ENCODE measurements around the gene DPYD. TPM values are rescaled to one million over a fixed set of nuclear protein-coding genes. Genes with fewer than 3 reads are reported as not detected.

Gene DPYD
- total and polyA plus RNA-seq, 10 of the 15 experiments (the other 5 are each of a cell fraction or from before 2014, with no cell fraction given): 5.7 to 23.8 (median 10.2) TPM

- ChIA-PET CTCF (interaction anchor here (0.9 kb wide), 1 partner anchor 9 kb away, joined by 3 read pairs; no protein-coding TSS in a partner anchor), POLR2A (no interaction called here), RAD21 (ENCODE audit: unreplicated experiment) (interaction anchor here (1.4 kb wide), 1 partner anchor 13 kb away, joined by 3 read pairs; no protein-coding TSS in a partner anchor), SMC1A (ENCODE audit: uncharacterized antibody, unreplicated experiment) (no interaction called here)
- no peak for TF ChIP-seq SIN3A (IDR thresholded peaks at IDR 0.05; ENCODE audit: low read depth, low read length)
- TF ChIP-seq IKZF2 (IDR thresholded peaks at IDR 0.05): no peak
- Histone ChIP-seq H3K4me3 (no peak overlapping the region), H3K4me2 (ENCODE audit: control insufficient read depth, insufficient read depth) (no peak overlapping the region), H3K27me3 (replicated peaks in 1 of 2; ENCODE audit: control insufficient read depth in 2 of 2, insufficient read depth in 2 of 2, low read length in 1 of 2) (no peaks in the 10 kb centered on the region), H3K27ac (ENCODE audit: control insufficient read depth, insufficient read depth) (no peak overlapping the region), H3K4me1 (ENCODE audit: control insufficient read depth, insufficient read depth, low read length) (no peaks in the 10 kb centered on the region), H4K20me1 (ENCODE audit: control insufficient read depth, insufficient read depth) (no peaks in the 10 kb centered on the region), H3K79me2 (ENCODE audit: control insufficient read depth, insufficient read depth, low read length) (no peaks in the 10 kb centered on the region), H3K9me3 (replicated peaks; ENCODE audit: control insufficient read depth, insufficient read depth, low read length) (no peaks in the 10 kb centered on the region; the same call in 2 of the 3 replicates), H3K36me3 (ENCODE audit: control insufficient read depth in 2 of 2, insufficient read depth in 2 of 2, low read length in 1 of 2) (no peaks in the 10 kb centered on the region), H3K9ac (ENCODE audit: control insufficient read depth, insufficient read depth, low read length) (no peak overlapping the region), H2AFZ (ENCODE audit: control insufficient read depth, low read depth, low read length) (no peak overlapping the region)
- no peak for FAIRE-seq
- no peak for ATAC-seq
- in situ Hi-C loops (cut with MboI) (no loop called here), intact Hi-C loops (cut with micrococcal nuclease; ENCODE audit: unreplicated experiment) (no loop called here)
- whole genome bisulfite sequencing (ENCODE audit: insufficient coverage, insufficient replicate concordance, low lambda C conversion rate, missing lambda C conversion rate): 10% methylated on average over 2 of the region's 2 CpGs
- no peak for DNase-seq (ENCODE audit: low read depth, low spot score)
- BruUV-seq (replicated peaks): no TSS peak
These were observed 123.2 kb downstream of the DPYD start for GRCh38 chr1:97797403-97798183.

- DNase-seq (ENCODE audit: low read depth, low spot score) (no peak), FAIRE-seq (no peak), ATAC-seq (no peak)
- SMC1A ChIA-PET (ENCODE audit: uncharacterized antibody, unreplicated experiment): no interaction called here
- TF ChIP-seq E2F8 (IDR thresholded peaks at IDR 0.05; ENCODE audit: low read depth, partially characterized antibody) (no peak), PAX8 (IDR thresholded peaks at IDR 0.05) (no peak), IRF4 (IDR thresholded peaks at IDR 0.05; ENCODE audit: low read depth, low read length) (no peak), JUNB (IDR thresholded peaks at IDR 0.05) (no peak), MYB (IDR thresholded peaks at IDR 0.05; ENCODE audit: borderline replicate concordance, low read depth, low read length) (no peak)
- POLR2A ChIA-PET: no interaction called here
- H3K4me2 ChIP-seq (ENCODE audit: control insufficient read depth, insufficient read depth): no peak overlapping the region
- no peaks in the 10 kb centered on the region for H4K20me1 ChIP-seq (ENCODE audit: control insufficient read depth, insufficient read depth)
- H3K4me3 ChIP-seq: no peak overlapping the region
- no peak overlapping the region for H3K9ac ChIP-seq (ENCODE audit: control insufficient read depth, insufficient read depth, low read length)
- in situ Hi-C loops (cut with MboI): no loop called here
- no peak overlapping the region for H2AFZ ChIP-seq (ENCODE audit: control insufficient read depth, low read depth, low read length)
- BruUV-seq (replicated peaks): no TSS peak
- H3K36me3 ChIP-seq (ENCODE audit: control insufficient read depth in 2 of 2, insufficient read depth in 2 of 2, low read length in 1 of 2): no peaks in the 10 kb centered on the region
- no peaks in the 10 kb centered on the region; the same call in 2 of the 3 replicates for H3K9me3 ChIP-seq (replicated peaks; ENCODE audit: control insufficient read depth, insufficient read depth, low read length)
- CTCF ChIA-PET: interaction anchor here (0.9 kb wide), 1 partner anchor 9 kb away, joined by 3 read pairs; no protein-coding TSS in a partner anchor
- peaks cover 4% of the 10 kb centered on the region; the same call in 1 of the 2 replicates for H3K4me1 ChIP-seq (ENCODE audit: control insufficient read depth, insufficient read depth, low read length)
- intact Hi-C loops (cut with micrococcal nuclease; ENCODE audit: unreplicated experiment): no loop called here
- no peak overlapping the region for H3K27ac ChIP-seq (ENCODE audit: control insufficient read depth, insufficient read depth)
- no peaks in the 10 kb centered on the region for H3K79me2 ChIP-seq (ENCODE audit: control insufficient read depth, insufficient read depth, low read length)
- H3K27me3 ChIP-seq (replicated peaks in 1 of 2; ENCODE audit: control insufficient read depth in 2 of 2, insufficient read depth in 2 of 2, low read length in 1 of 2): no peaks in the 10 kb centered on the region
- WGBS (ENCODE audit: insufficient coverage, insufficient replicate concordance, low lambda C conversion rate, missing lambda C conversion rate): 40% methylated on average over 2 of the region's 2 CpGs
- RAD21 ChIA-PET (ENCODE audit: unreplicated experiment): interaction anchor here (1.4 kb wide), 1 partner anchor 12 kb away, joined by 3 read pairs; no protein-coding TSS in a partner anchor
These were observed 124.1 kb downstream of the DPYD start for GRCh38 chr1:97796711-97797110.

Data from GM12878 (cell line).